OCI-LY7 (cell line): Measurements from ENCODE around the gene PFKFB1. TPM values are rescaled to one million over a fixed set of nuclear protein-coding genes. Genes with fewer than 3 reads are reported as not detected.

ENCODE experiments used
- BruUV-seq: library from RNA; stranded (reverse); fragments of 400-500 nt; replicated peaks from 2 replicates; lab custom pipeline; 2021; lab: Mats Ljungman, UMichigan
- CTCF ChIA-PET: fragments of 300-600 bp; sonication (Branson Sonifier 250); formaldehyde crosslinking; loops from one replicate; lab custom pipeline; 2022; ENCODE audit warnings: antibody characterized with exemption; ENCODE audit not compliant: unreplicated experiment; lab: Charles Lee
- POLR2A ChIA-PET: fragments of 300-600 bp; sonication (Branson Sonifier 250); formaldehyde crosslinking; loops from one replicate; lab custom pipeline; 2022; ENCODE audit warnings: antibody characterized with exemption; lab: Charles Lee
- DNase-seq: peaks from one replicate; pipeline ENCODE4 v3.0.0-alpha.2; 2015; ENCODE audit warnings: low spot score
- H2AFZ ChIP-seq: fragments of 200-600 bp; sonication (generic), shearing (Covaris generic); 2 replicates; pipeline ENCODE4 v1.6.1; 2014; ENCODE audit warnings: mild to moderate bottlenecking, antibody characterized with exemption, low read length, moderate library complexity
- H3K27ac ChIP-seq: fragments of 200-600 bp; sonication (generic); 2 replicates; pipeline ENCODE4 v1.5.1; 2014; ENCODE audit warnings: mixed run types, low read depth, mild to moderate bottlenecking, moderate library complexity, low read length, inconsistent platforms; ENCODE audit not compliant: poor library complexity, severe bottlenecking
- H3K36me3 ChIP-seq: fragments of 200-600 bp; sonication (generic); 2 replicates; pipeline ENCODE4 v1.6.1; 2014; ENCODE audit warnings: mild to moderate bottlenecking, antibody characterized with exemption, low read length, moderate library complexity, mixed read lengths; ENCODE audit not compliant: insufficient read depth
- H3K4me1 ChIP-seq: fragments of 200-600 bp; sonication (generic); 2 replicates; pipeline ENCODE4 v1.5.1; 2014; ENCODE audit warnings: mild to moderate bottlenecking, low read length; ENCODE audit not compliant: insufficient read depth, poor library complexity, severe bottlenecking
- H3K4me2 ChIP-seq: fragments of 200-600 bp; sonication (generic); 2 replicates; pipeline ENCODE4 v1.6.1; 2014; ENCODE audit warnings: mild to moderate bottlenecking, low read length
- H3K4me3 ChIP-seq: fragments of 200-600 bp; sonication (generic); 2 replicates; pipeline ENCODE4 v1.5.1; 2014; ENCODE audit warnings: mild to moderate bottlenecking, low read depth, low read length; ENCODE audit not compliant: poor library complexity, severe bottlenecking
- H3K79me2 ChIP-seq: fragments of 200-600 bp; sonication (generic); 2 replicates; pipeline ENCODE4 v1.6.1; 2016; ENCODE audit warnings: low read depth, mild to moderate bottlenecking, low read length, moderate library complexity, mixed read lengths; ENCODE audit not compliant: insufficient read depth
- H3K9me2 ChIP-seq: fragments of 200-600 bp; sonication (generic); 2 replicates; pipeline ENCODE4 v1.6.1; 2016; ENCODE audit warnings: mild to moderate bottlenecking, low read length, mixed read lengths; ENCODE audit not compliant: insufficient read depth
- H3K9me3 ChIP-seq: fragments of 200-600 bp; sonication (generic); 2 replicates; pipeline ENCODE4 v1.6.1; 2014; ENCODE audit warnings: mild to moderate bottlenecking, mixed run types, low read length, mixed read lengths
- H4K20me1 ChIP-seq: fragments of 200-600 bp; sonication (generic); 2 replicates; pipeline ENCODE4 v1.6.1; 2014; ENCODE audit warnings: mild to moderate bottlenecking, antibody characterized with exemption, low read length, moderate library complexity, mixed read lengths; ENCODE audit not compliant: insufficient read depth
- EZH2phosphoT487 ChIP-seq: fragments of 200-600 bp; sonication (generic); IDR thresholded peaks from 2 replicates; pipeline ENCODE4 v1.6.1; 2018; ENCODE audit warnings: low read depth, borderline replicate concordance, mild to moderate bottlenecking, mixed run types, antibody characterized with exemption, low read length, moderate library complexity, mixed read lengths
- intact Hi-C: fragments of 100-400 bp; cut with micrococcal nuclease; formaldehyde crosslinking; loops from one replicate; pipeline ENCODE4 v1.10.0; 2022; ENCODE audit not compliant: unreplicated experiment
- total RNA-seq, 2 experiments: library from RNA; depleted of rRNA in 1 of 2; stranded (reverse); fragments of >200 nt in 1 of 2; shearing (Covaris generic) in 1 of 2; gene quantifications; 2 replicates each; pipeline ENCODE4 v1.2.3, GENCODE V29; 2014 to 2022
- TF ChIP-seq, protein P1 (sequence below): fragments of 200-600 bp; sonication (generic); conservative IDR thresholded peaks from 2 replicates; pipeline ENCODE4 v1.5.1; 2014; ENCODE audit warnings: mild to moderate bottlenecking, antibody characterized with exemption, low read length, moderate library complexity, mixed read lengths

The PFKFB1 gene
- total RNA-seq, 2 experiments from 2014 or later = 0.72 to 0.76 TPM

- POLR2A ChIA-PET = no interaction called here
- DNase-seq = no peak
- no peak overlapping the region for H3K4me3 ChIP-seq
- H3K4me2 ChIP-seq = no peak overlapping the region
- no peaks in the 10 kb centered on the region for H3K4me1 ChIP-seq
- TF ChIP-seq, protein P1, sequence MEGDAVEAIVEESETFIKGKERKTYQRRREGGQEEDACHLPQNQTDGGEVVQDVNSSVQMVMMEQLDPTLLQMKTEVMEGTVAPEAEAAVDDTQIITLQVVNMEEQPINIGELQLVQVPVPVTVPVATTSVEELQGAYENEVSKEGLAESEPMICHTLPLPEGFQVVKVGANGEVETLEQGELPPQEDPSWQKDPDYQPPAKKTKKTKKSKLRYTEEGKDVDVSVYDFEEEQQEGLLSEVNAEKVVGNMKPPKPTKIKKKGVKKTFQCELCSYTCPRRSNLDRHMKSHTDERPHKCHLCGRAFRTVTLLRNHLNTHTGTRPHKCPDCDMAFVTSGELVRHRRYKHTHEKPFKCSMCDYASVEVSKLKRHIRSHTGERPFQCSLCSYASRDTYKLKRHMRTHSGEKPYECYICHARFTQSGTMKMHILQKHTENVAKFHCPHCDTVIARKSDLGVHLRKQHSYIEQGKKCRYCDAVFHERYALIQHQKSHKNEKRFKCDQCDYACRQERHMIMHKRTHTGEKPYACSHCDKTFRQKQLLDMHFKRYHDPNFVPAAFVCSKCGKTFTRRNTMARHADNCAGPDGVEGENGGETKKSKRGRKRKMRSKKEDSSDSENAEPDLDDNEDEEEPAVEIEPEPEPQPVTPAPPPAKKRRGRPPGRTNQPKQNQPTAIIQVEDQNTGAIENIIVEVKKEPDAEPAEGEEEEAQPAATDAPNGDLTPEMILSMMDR = no peak
- no peak for TF ChIP-seq EZH2phosphoT487
- no peaks in the 10 kb centered on the region for H3K36me3 ChIP-seq
- H3K27ac ChIP-seq = no peak overlapping the region
- intact Hi-C loops = no loop called here
- CTCF ChIA-PET = no interaction called here
- no peaks in the 10 kb centered on the region for H3K9me2 ChIP-seq
- no peaks in the 10 kb centered on the region for H4K20me1 ChIP-seq
- H3K9me3 ChIP-seq = no peaks in the 10 kb centered on the region
- H3K79me2 ChIP-seq = no peaks in the 10 kb centered on the region
- BruUV-seq = no TSS peak
- H2AFZ ChIP-seq = no peak overlapping the region
Measured at GRCh38 chrX:54961750-54962149, 32.2 kb downstream of the PFKFB1 start.

GRCh38 chrX:54950730-54951375, 43.1 kb downstream of the PFKFB1 start:
- Histone ChIP-seq H3K27ac (no peak overlapping the region), H3K4me1 (no peaks in the 10 kb centered on the region), H3K9me3 (no peaks in the 10 kb centered on the region), H4K20me1 (no peaks in the 10 kb centered on the region), H3K4me2 (no peak overlapping the region), H3K9me2 (no peaks in the 10 kb centered on the region), H3K79me2 (no peaks in the 10 kb centered on the region), H3K4me3 (no peak overlapping the region), H3K36me3 (no peaks in the 10 kb centered on the region), H2AFZ (no peak overlapping the region)
- POLR2A ChIA-PET = no interaction called here
- no TSS peak for BruUV-seq
- intact Hi-C loops = no loop called here
- DNase-seq = no peak
- no peak for TF ChIP-seq EZH2phosphoT487
- TF ChIP-seq, protein P1 = no peak
- CTCF ChIA-PET = no interaction called here

- intact Hi-C loops = no loop called here
- Histone ChIP-seq H2AFZ (no peak overlapping the region), H3K79me2 (no peaks in the 10 kb centered on the region), H3K9me3 (no peaks in the 10 kb centered on the region), H4K20me1 (no peaks in the 10 kb centered on the region), H3K9me2 (no peaks in the 10 kb centered on the region), H3K36me3 (no peaks in the 10 kb centered on the region), H3K4me2 (no peak overlapping the region), H3K27ac (no peak overlapping the region), H3K4me1 (no peaks in the 10 kb centered on the region), H3K4me3 (no peak overlapping the region)
- no peak for DNase-seq
- ChIA-PET CTCF (no interaction called here), POLR2A (no interaction called here)
- no TSS peak for BruUV-seq
- TF ChIP-seq, protein P1 = no peak
- no peak for TF ChIP-seq EZH2phosphoT487
Measured at GRCh38 chrX:54945224-54945623, 48.8 kb downstream of the PFKFB1 start.
